Limb (tissue), 2 donors: Measurements from ENCODE around the gene RCAN1.
A peak's percentile ranks its signal among the peaks of the same experiment; 100 is the strongest.
"Not testable (repeated sequence)": the region's sequence is repeated elsewhere in the genome, so short reads cannot be mapped to it uniquely, and the experiment has no call there.

Experiments
- DNase-seq, 2 donors: peaks; one replicate each; pipeline ENCODE4 v3.0.0-alpha.2; 2016; ENCODE audit errors: extremely low spot score in 2 of 2

Gene RCAN1

GRCh38 chr21:34621434-34622350 is 6.8 kb upstream of the RCAN1 start:
- DNase-seq = no peak

GRCh38 chr21:34619841-34620665 is 5.1 kb upstream of the RCAN1 start:
- no peak for DNase-seq

- DNase-seq = no peak
Observed at GRCh38 chr21:34618941-34619340, 4.0 kb upstream of the RCAN1 start.

- no peak for DNase-seq
Observed at GRCh38 chr21:34617753-34618339, 2.9 kb upstream of the RCAN1 start.

- no peak for DNase-seq
Observed at GRCh38 chr21:34615487-34615814, 538 bp upstream of the RCAN1 start.

GRCh38 chr21:34613679-34614627 is 960 bp downstream of the RCAN1 start:
- DNase-seq = no peak

- DNase-seq = peak in 1 of 2 donors; percentile 17
Observed at GRCh38 chr21:34612557-34612956, 2.4 kb downstream of the RCAN1 start.

GRCh38 chr21:34612056-34612455 is 2.9 kb downstream of the RCAN1 start:
- no peak for DNase-seq

GRCh38 chr21:34611528-34611927 is 3.4 kb downstream of the RCAN1 start:
- no peak for DNase-seq

GRCh38 chr21:34609933-34610549 is 4.9 kb downstream of the RCAN1 start:
- DNase-seq = no peak

- no peak for DNase-seq
Observed at GRCh38 chr21:34609244-34609932, 5.5 kb downstream of the RCAN1 start.

- DNase-seq = not testable (repeated sequence)
Observed at GRCh38 chr21:34607376-34607775, 7.5 kb downstream of the RCAN1 start.

GRCh38 chr21:34606621-34607020 is 8.3 kb downstream of the RCAN1 start:
- no peak for DNase-seq

- DNase-seq = no peak
Observed at GRCh38 chr21:34606051-34606450, 8.9 kb downstream of the RCAN1 start.

- not testable (repeated sequence) for DNase-seq
Observed at GRCh38 chr21:34604956-34605355, 10.0 kb downstream of the RCAN1 start.

GRCh38 chr21:34604556-34604955 is 10.4 kb downstream of the RCAN1 start:
- DNase-seq = no peak

GRCh38 chr21:34603710-34604057 is 11.2 kb downstream of the RCAN1 start:
- no peak for DNase-seq

- DNase-seq = peak; percentile 70 to 90
Observed at GRCh38 chr21:34603002-34603709, 11.8 kb downstream of the RCAN1 start.

GRCh38 chr21:34602061-34602460 is 12.9 kb downstream of the RCAN1 start:
- DNase-seq = no peak
